Activated effector memory CD4-positive, alpha-beta T cell treated with Interleukin-2 at 50 U/mL for 16 hours (primary cell): ENCODE measurements around the gene ZNF536.

ENCODE experiments used
- DNase-seq: peaks from one replicate; pipeline ENCODE4 v3.0.0-alpha.2; 2020

ZNF536 gene

GRCh38 chr19:30364866-30365800 lies 7.1 kb upstream of the ZNF536 start:
- DNase-seq = no peak

GRCh38 chr19:30366282-30366681 lies 5.9 kb upstream of the ZNF536 start:
- DNase-seq = no peak

DNA sequence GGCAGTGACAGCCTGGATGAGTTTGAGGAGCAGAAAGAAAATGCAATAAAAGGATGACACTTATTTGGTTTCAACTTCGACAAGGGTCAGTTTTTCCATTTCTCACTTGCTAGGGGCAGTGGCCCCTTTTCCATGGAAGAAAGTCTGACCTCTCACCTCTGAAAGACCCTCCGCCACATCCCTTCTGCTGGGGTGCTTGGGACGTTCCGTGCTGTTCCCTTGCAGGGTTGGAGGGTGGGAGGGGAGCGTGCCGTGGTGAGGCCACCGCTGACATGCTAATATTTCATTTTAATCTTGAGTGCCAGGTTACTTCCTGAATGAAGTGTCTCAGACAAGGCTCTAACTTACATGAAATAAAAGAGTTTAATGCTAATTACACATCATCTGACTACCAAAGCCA lies 5.2 kb upstream of the ZNF536 start:
- DNase-seq = no peak

- DNase-seq = no peak
Measured at GRCh38 chr19:30367421-30367820, 4.8 kb upstream of the ZNF536 start.

GRCh38 chr19:30369833-30370232 lies 2.4 kb upstream of the ZNF536 start:
- DNase-seq = no peak

GRCh38 chr19:30371161-30371836 lies 885 bp upstream of the ZNF536 start:
- no peak for DNase-seq

DNA sequence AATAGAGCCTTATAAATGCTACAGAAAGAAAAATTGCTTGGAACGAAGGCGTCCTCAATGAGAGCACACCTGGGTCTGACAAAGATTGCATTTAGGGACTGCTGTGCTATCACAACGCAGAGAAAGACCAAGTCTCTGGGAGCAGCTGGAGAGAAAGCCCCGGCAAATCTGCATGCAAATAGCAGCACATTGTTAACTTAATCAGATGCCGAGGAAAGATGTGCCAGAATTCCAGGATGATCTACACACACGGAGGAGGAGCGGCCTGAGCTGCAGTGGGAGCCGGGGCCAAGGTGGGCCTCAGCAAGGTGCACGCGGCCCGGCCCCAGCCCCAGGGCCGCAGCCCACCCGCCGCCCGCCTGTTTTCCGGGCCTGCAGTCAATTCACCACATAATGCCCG lies 1.4 kb downstream of the ZNF536 start:
- DNase-seq = no peak

- DNase-seq = no peak
Measured at GRCh38 chr19:30374539-30374864, 2.3 kb downstream of the ZNF536 start.

GRCh38 chr19:30374865-30375552 lies 2.8 kb downstream of the ZNF536 start:
- no peak for DNase-seq

GRCh38 chr19:30375553-30376031 lies 3.4 kb downstream of the ZNF536 start:
- DNase-seq = no peak

DNA sequence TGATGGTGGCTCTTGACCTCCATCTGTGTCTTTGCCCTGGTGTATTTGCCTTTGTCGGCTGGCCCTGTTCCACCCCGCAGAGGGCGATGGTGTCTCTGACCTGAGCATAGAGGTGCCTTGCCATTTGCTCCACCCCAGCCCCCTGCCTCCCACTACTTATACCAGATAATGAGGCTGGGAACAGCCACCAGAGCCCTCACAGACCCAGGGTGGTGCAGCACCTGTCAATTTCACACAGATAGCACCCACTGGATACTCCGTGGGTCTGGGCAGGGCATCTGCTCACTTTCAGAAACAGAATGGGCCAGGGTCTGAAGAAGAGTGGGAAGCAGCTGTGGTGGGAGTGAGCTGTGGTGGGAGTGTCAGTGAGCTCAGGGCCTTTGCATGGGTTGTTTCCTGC lies 4.1 kb downstream of the ZNF536 start:
- DNase-seq = no peak

DNA sequence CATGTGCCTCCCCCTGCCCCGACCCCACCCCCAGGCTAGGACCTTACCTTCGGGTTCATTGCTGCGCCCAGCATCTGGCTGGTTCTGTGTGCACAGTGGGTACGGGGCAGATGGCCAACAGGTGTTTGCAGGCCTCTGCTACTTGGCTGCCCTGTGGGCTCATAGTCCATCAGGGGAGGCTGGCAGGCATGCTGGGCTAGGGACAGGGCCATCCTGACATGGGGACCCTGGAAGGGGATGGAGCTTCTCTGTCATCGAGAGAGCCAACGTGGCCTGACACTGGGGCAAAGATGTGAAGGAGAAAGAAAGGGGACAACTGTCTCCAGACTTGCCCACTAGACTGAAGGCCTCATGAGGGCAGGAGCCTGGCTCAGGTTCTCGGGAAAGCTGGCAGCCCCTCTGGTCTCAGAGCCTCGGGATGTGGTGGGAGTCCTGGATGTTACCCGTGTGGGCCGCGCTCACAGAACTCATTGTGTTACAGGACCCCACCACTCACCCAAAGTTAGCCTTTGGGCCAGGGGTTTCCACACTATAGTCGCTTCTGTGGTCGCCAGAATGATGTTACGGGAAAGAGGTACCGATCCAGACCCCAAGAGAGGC lies 4.7 kb downstream of the ZNF536 start:
- DNase-seq = no peak

DNA sequence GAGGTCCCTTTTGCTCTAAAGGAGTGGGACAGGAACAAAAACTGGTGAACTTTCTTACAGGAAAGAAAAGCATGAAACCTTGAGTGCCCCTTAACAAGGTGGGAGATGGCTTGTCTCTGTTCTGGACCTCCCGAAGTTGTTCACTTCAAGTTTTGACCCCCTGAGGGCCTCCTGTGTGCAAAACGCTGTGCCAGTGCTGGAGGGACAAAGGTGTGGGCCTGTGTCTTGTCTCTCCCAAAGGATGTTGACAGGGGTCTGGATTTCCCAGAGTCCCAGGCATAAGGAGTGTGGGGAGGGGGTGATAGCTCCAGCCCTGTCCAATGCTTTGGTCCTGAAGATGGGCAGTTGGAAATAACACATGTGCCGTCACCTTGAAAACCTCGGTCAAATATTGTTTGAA lies 6.5 kb downstream of the ZNF536 start:
- DNase-seq = no peak

DNA sequence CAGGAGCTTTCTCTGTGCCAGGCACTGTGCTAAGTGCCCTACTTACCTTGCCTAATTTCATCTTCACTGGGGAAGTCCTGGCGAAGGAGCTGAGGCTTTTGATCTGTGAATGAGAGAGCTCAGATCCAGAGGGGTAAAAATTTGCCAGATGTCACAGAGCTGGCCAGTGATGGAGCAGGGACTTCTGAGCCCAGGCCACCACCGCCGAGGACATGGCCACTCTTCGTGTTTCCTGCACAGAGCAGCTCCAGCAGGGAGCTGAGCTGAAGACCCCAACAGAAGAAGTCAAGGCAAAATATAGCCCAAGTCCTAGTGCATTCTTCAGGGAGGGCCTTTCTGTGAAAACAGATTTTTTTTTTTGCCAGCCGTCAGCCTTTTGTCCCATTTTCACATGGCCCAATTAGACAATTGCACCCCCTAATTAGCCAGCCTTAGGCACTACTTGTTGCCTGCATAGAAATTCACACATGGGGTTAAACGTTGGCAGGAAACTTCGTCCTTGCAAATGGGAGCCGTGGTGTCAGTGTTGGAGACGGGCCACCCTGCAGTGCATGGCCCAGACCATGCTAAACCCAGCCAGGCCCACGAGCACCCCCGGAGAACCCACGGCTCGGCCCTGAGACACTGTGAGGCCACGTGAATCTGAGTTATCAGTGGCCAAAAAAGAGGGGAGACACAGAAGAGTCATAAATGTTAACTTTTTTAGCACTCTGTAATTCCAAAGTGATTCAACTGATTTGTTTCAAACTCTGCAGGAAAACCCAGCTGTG lies 7.8 kb downstream of the ZNF536 start:
- DNase-seq = no peak

- no peak for DNase-seq
Measured at GRCh38 chr19:30381366-30381765, 9.2 kb downstream of the ZNF536 start.

DNA sequence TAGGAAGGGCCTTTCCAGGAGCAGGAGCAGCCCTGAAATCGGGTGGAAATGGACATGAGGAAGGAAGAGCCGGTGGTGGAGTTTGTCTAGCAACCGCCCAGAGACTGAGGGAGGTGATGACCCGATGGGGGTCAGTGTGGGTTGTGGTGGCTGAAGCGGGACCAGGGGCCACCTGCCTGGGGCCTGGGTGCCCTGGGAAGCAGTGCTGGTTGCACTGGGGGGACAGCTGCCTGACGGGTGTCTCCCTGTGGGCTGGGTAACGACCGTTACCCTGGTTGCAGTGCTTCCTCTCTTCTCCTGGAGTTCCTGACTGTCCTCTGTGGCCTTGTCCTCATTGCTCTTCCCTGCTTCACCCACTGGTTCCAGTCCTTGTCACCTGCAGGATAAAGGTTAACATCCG lies 13.0 kb downstream of the ZNF536 start:
- no peak for DNase-seq

DNA sequence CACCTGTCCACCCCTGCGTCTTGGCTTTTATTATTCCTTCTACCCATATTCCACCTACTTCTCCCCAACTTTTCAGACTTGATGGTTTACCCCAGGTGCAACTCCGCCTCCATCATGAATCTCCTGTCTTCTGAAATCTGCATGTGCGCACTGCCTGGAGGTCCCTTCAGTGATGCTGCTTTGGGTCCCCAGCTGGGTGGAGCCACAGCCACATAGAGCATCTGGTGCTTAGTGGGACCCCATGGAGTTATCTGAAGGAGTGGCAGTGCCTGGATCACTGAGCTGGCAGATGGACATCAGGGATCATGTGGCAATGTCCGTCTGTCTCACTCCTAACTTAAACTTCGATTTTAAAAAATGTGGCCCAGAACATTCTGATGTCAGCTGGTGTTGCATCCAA lies 13.5 kb downstream of the ZNF536 start:
- no peak for DNase-seq

GRCh38 chr19:30386551-30387143 lies 14.5 kb downstream of the ZNF536 start:
- no peak for DNase-seq

- no peak for DNase-seq
Measured at GRCh38 chr19:30387311-30388115, 15.3 kb downstream of the ZNF536 start.

- no peak for DNase-seq
Measured at GRCh38 chr19:30388327-30388726, 16.1 kb downstream of the ZNF536 start.

GRCh38 chr19:30388819-30389218 lies 16.6 kb downstream of the ZNF536 start:
- DNase-seq = no peak
